ENCODE measurements around the gene HSBP1. TPM values are rescaled to one million over a fixed set of nuclear protein-coding genes. Genes with fewer than 3 reads are reported as not detected.

HSBP1 gene
- total RNA-seq, 1 experiment from 2014 or later: 230 TPM

- H3K27ac ChIP-seq (ENCODE audit: insufficient read length, low read depth, low read length): no peak overlapping the region
- no peaks in the 10 kb centered on the region for H3K27me3 ChIP-seq (ENCODE audit: insufficient read depth, low read length)
- peaks cover 2% of the 10 kb centered on the region for H4K20me1 ChIP-seq (ENCODE audit: control insufficient read depth, insufficient read depth, insufficient read length)
- no peak overlapping the region for H4K91ac ChIP-seq (ENCODE audit: insufficient read length, low read depth, low read length)
- H2BK20ac ChIP-seq (ENCODE audit: low read depth, low read length, poor library complexity, severe bottlenecking): no peak overlapping the region
- Mint-ChIP-seq H3K27ac (peak overlapping the region; percentile 68 to 97 (median 96); a peak in 5 of 7 replicates), H3K27me3 (ENCODE audit: low read depth) (0 out of 2 replicates have a peak, but pooled peaks cover 1% of the 10 kb centered on the region), H3K9me3 (no peaks in the 10 kb centered on the region; a peak in 1 of 5 replicates), H3K36me3 (ENCODE audit: insufficient read depth in 1 of 3, low read depth in 3 of 3) (peaks cover 17 to 42% (median 31%) of the 10 kb centered on the region in 3 experiments; a peak in 6 of 7 replicates), H3K4me1 (peaks cover 29 to 30% of the 10 kb centered on the region in 2 experiments), H3K4me3 (peak overlapping the region; percentile 96 to 98)
- H4K8ac ChIP-seq (replicated peaks; ENCODE audit: insufficient read length, low read depth, low read length): no peak overlapping the region
- H4K5ac ChIP-seq (ENCODE audit: insufficient read length, low read depth, low read length): no peak overlapping the region
- peak overlapping the region; percentile 79 for H3K4me2 ChIP-seq (ENCODE audit: insufficient read depth, insufficient read length, low read length)
- peak overlapping the region; percentile 17; the same call in 1 of the 2 replicates for H3K14ac ChIP-seq (ENCODE audit: insufficient read depth, low read length)
- peak overlapping the region; percentile 58 for H3K9ac ChIP-seq (ENCODE audit: extremely low read depth, insufficient read length, low read length)
- H2BK5ac ChIP-seq (ENCODE audit: insufficient read length, low read length): no peak overlapping the region
- no peak overlapping the region for H2AK5ac ChIP-seq (ENCODE audit: insufficient read length, low read length)
- no CpG with 5 or more reads among the region's 11 CpGs for WGBS (ENCODE audit: extremely low coverage, insufficient read length, low lambda C conversion rate)
- no peak overlapping the region for H2AFZ ChIP-seq (ENCODE audit: low read length)
- no peak overlapping the region for H3K18ac ChIP-seq (ENCODE audit: insufficient read length, low read depth, low read length)
- DNase-seq: no peak
- peaks cover 4% of the 10 kb centered on the region for H3K79me1 ChIP-seq (ENCODE audit: insufficient read depth, low read depth, low read length, poor library complexity, severe bottlenecking)
- H3K79me2 ChIP-seq (ENCODE audit: insufficient read depth, low read length): peaks cover 8% of the 10 kb centered on the region; the same call in 1 of the 2 replicates
- no peak overlapping the region for H3T11ph ChIP-seq (ENCODE audit: low read length)
- H2BK12ac ChIP-seq (ENCODE audit: insufficient read length, low read depth, low read length): no peak overlapping the region
- peaks cover 10% of the 10 kb centered on the region; the same call in 1 of the 2 replicates for H3K4me1 ChIP-seq (ENCODE audit: insufficient read depth, low read length)
- peaks cover 3% of the 10 kb centered on the region for H3K23me2 ChIP-seq (ENCODE audit: insufficient read length, low read depth, low read length, poor library complexity, severe bottlenecking)
- no peak overlapping the region for H3K4ac ChIP-seq (ENCODE audit: low read depth, low read length)
- H3K56ac ChIP-seq (ENCODE audit: insufficient read length, low read depth, low read length): no peak overlapping the region
- no peak for TF ChIP-seq CTCF (conservative IDR thresholded peaks at IDR 0.05)
- no peak overlapping the region for H2BK15ac ChIP-seq (ENCODE audit: low read depth, low read length)
- H3K23ac ChIP-seq (ENCODE audit: insufficient read length, low read depth, low read length): no peak overlapping the region
- H3K9me3 ChIP-seq (ENCODE audit: control insufficient read depth, low read depth, low read length): no peaks in the 10 kb centered on the region
- H2BK120ac ChIP-seq (ENCODE audit: low read depth, low read length, poor library complexity, severe bottlenecking): no peak overlapping the region
Observed at GRCh38 chr16:83808573-83809014, 816 bp downstream of the HSBP1 start.
